Hematopoietic multipotent progenitor cell treated with erythropoietin and hydrocortisone succinate and interleukin-3 and kit ligand, for 15 days (in vitro differentiated cells): ENCODE data around the gene C6orf89.

Experiments used
- DNase-seq: peaks from one replicate; pipeline ENCODE4 v3.0.0-alpha.2; 2015; ENCODE audit warnings: low spot score

The C6orf89 gene

GRCh38 chr6:36968266-36968977, 82.7 kb downstream of the C6orf89 start:
- peak; percentile 81 for DNase-seq

- DNase-seq, result no peak
These were observed 83.5 kb downstream of the C6orf89 start for GRCh38 chr6:36969240-36969691.

- no peak for DNase-seq
These were observed 84.5 kb downstream of the C6orf89 start for GRCh38 chr6:36969988-36970891.

GRCh38 chr6:36970892-36971842, 85.4 kb downstream of the C6orf89 start:
- DNase-seq, result no peak

GRCh38 chr6:36971921-36972673, 86.3 kb downstream of the C6orf89 start:
- DNase-seq, result no peak

GRCh38 chr6:36973190-36973589, 87.4 kb downstream of the C6orf89 start:
- no peak for DNase-seq

- DNase-seq, result no peak
These were observed 87.9 kb downstream of the C6orf89 start for GRCh38 chr6:36973647-36974046.

- no peak for DNase-seq
These were observed 89.7 kb downstream of the C6orf89 start for GRCh38 chr6:36975231-36976006.

- DNase-seq, result peak; percentile 82
These were observed 90.2 kb downstream of the C6orf89 start for GRCh38 chr6:36976007-36976264.

- DNase-seq, result no peak
These were observed 90.8 kb downstream of the C6orf89 start for GRCh38 chr6:36976509-36976908.

GRCh38 chr6:36976931-36977330, 91.2 kb downstream of the C6orf89 start:
- no peak for DNase-seq

GRCh38 chr6:36977470-36977941, 91.8 kb downstream of the C6orf89 start:
- DNase-seq, result peak; percentile 42
